HepG2 (cell line): ENCODE measurements around the gene TUBB4B. TPM values are rescaled to one million over a fixed set of nuclear protein-coding genes. Genes with fewer than 3 reads are reported as not detected.

Experiments
- FOXA3 ChIP-seq: IDR thresholded peaks from 2 replicates; pipeline ENCODE4 v1.6.1; 2016; ENCODE audit warnings: missing genetic modification reagents, missing compliant biosample characterization
- HDAC1 ChIP-seq: sonication (generic); formaldehyde crosslinking; IDR thresholded peaks from 2 replicates; pipeline ENCODE4 v1.5.1; 2020; ENCODE audit warnings: mild to moderate bottlenecking, missing genetic modification reagents
- HMGXB4 ChIP-seq, 2 experiments: sonication (generic) in 1 of 2; formaldehyde crosslinking in 1 of 2; IDR thresholded peaks; 2 replicates each; pipeline versions ENCODE4 v1.4.0 to v1.6.1; 2018 to 2020; ENCODE audit warnings: missing genetic modification reagents in 2 of 2, borderline replicate concordance in 1 of 2, low read depth in 1 of 2, mild to moderate bottlenecking in 1 of 2, missing biosample characterization in 1 of 2
- HNF4G ChIP-seq, 2 experiments: sonication (generic) in 1 of 2; formaldehyde crosslinking in 1 of 2; IDR thresholded peaks; 2 replicates each; pipeline versions ENCODE4 v1.4.0 to v1.6.1; 2011 to 2020; ENCODE audit warnings: borderline replicate concordance in 2 of 2, low read depth in 2 of 2, mild to moderate bottlenecking in 2 of 2, low read length in 1 of 2, missing genetic modification reagents in 1 of 2, moderate library complexity in 1 of 2
- MEF2D ChIP-seq: sonication (generic); formaldehyde crosslinking; IDR thresholded peaks from 2 replicates; pipeline ENCODE4 v1.5.1; 2020; ENCODE audit warnings: mild to moderate bottlenecking, missing genetic modification reagents
- MEIS2 ChIP-seq: sonication (generic); formaldehyde crosslinking; IDR thresholded peaks from 2 replicates; pipeline ENCODE4 v1.9.0; 2021; ENCODE audit warnings: mild to moderate bottlenecking, missing genetic modification reagents
- MTA1 ChIP-seq: sonication (generic); formaldehyde crosslinking; IDR thresholded peaks from 2 replicates; pipeline ENCODE4 v1.4.0; 2020; ENCODE audit warnings: missing genetic modification reagents, mild to moderate bottlenecking, borderline replicate concordance
- NONO ChIP-seq, 2 experiments: fragments of 450-650 bp in 1 of 2; sonication (generic) in 1 of 2; formaldehyde crosslinking in 1 of 2; IDR thresholded peaks in 1 of 2; conservative IDR thresholded peaks in 1 of 2; 2 replicates each; pipeline versions ENCODE4 v1.6.1 to v1.8.0; 2017 to 2022; ENCODE audit warnings: mild to moderate bottlenecking in 1 of 2, missing genetic modification reagents in 1 of 2, moderate library complexity in 1 of 2
- NR1H2 ChIP-seq: sonication (generic); formaldehyde crosslinking; IDR thresholded peaks from 2 replicates; pipeline ENCODE4 v1.8.1; 2022; ENCODE audit warnings: low read depth, missing genetic modification reagents, borderline replicate concordance
- NR3C1 ChIP-seq: sonication (generic); formaldehyde crosslinking; IDR thresholded peaks from 2 replicates; pipeline ENCODE4 v1.4.0; 2020; ENCODE audit warnings: missing genetic modification reagents
- SCMH1 ChIP-seq: sonication (generic); formaldehyde crosslinking; IDR thresholded peaks from 2 replicates; pipeline ENCODE4 v1.9.0; 2021; ENCODE audit warnings: missing genetic modification reagents, mild to moderate bottlenecking, borderline replicate concordance
- SNAI1 ChIP-seq: sonication (generic); formaldehyde crosslinking; IDR thresholded peaks from 2 replicates; pipeline ENCODE4 v1.5.0; 2020; ENCODE audit warnings: mild to moderate bottlenecking, missing genetic modification reagents, borderline replicate concordance
- SP4 ChIP-seq: sonication (generic); formaldehyde crosslinking; IDR thresholded peaks from 2 replicates; pipeline ENCODE4 v1.8.1; 2023; ENCODE audit warnings: mild to moderate bottlenecking, missing genetic modification reagents
- TBP ChIP-seq: sonication (generic); formaldehyde crosslinking; IDR thresholded peaks from 2 replicates; pipeline ENCODE4 v1.5.0; 2020; ENCODE audit warnings: missing genetic modification reagents
- THRA ChIP-seq: sonication (generic); formaldehyde crosslinking; IDR thresholded peaks from 2 replicates; pipeline ENCODE4 v1.4.0; 2020; ENCODE audit warnings: missing genetic modification reagents, borderline replicate concordance
- TIGD3 ChIP-seq: sonication (generic); formaldehyde crosslinking; IDR thresholded peaks from 2 replicates; pipeline ENCODE4 v1.5.1; 2020; ENCODE audit warnings: mild to moderate bottlenecking, missing genetic modification reagents, borderline replicate concordance
- XBP1 ChIP-seq: sonication (generic); formaldehyde crosslinking; IDR thresholded peaks from 2 replicates; pipeline ENCODE4 v1.5.0; 2020; ENCODE audit warnings: missing genetic modification reagents
- ZBTB38 ChIP-seq: sonication (generic); formaldehyde crosslinking; IDR thresholded peaks from 2 replicates; pipeline ENCODE4 v1.5.1; 2020; ENCODE audit warnings: mild to moderate bottlenecking, missing genetic modification reagents
- ZNF160 ChIP-seq: sonication (generic); formaldehyde crosslinking; IDR thresholded peaks from 2 replicates; pipeline ENCODE4 v1.8.0; 2022; ENCODE audit warnings: mild to moderate bottlenecking, inconsistent platforms, missing genetic modification reagents
- ZNF224 ChIP-seq: sonication (generic); formaldehyde crosslinking; IDR thresholded peaks from 2 replicates; pipeline ENCODE4 v1.5.0; 2020; ENCODE audit warnings: mild to moderate bottlenecking, missing genetic modification reagents
- polyA plus RNA-seq, 8 experiments: library from polyadenylated mRNA; depleted of rRNA in 3 of 8; stranded (reverse) in 7 of 8; unstranded in 1 of 8; fragments of >200 nt; fragmentation: Illumina TruSeq in 4 of 8; extraction: Trizol in 4 of 8; gene quantifications; 2 replicates each; pipeline versions ENCODE4 v1.2.1 to v1.2.3, GENCODE V29; 2011 to 2016; ENCODE audit warnings: low read depth in 4 of 8, missing spikeins in 1 of 8, mixed read lengths in 1 of 8; ENCODE audit not compliant: insufficient read depth in 1 of 8
- total RNA-seq, 5 experiments: library from RNA; depleted of rRNA; stranded (reverse); fragments of >200 nt; fragmentation: Illumina TruSeq; extraction: Trizol; gene quantifications; 2 replicates each; pipeline ENCODE4 v1.2.3, GENCODE V29; 2016; ENCODE audit warnings: low read depth in 1 of 5

Gene TUBB4B
- total and polyA plus RNA-seq, 2 of the 13 experiments (the other 11 are each of a cell fraction or from before 2014, with no cell fraction given) = 182 to 412 TPM

GRCh38 chr9:137242269-137243203 lies 1.4 kb downstream of the TUBB4B start (continued):
- TF ChIP-seq HNF4G (IDR thresholded peaks at IDR 0.05; ENCODE audit: borderline replicate concordance, low read depth, low read length) (no peak), HNF4G (CRISPR knock-in tag; IDR thresholded peaks at IDR 0.05; ENCODE audit: borderline replicate concordance, low read depth) (no peak), MEF2D (0 out of 2 replicates have a peak, but pooled peaks have one; percentile 25), MEIS2 (CRISPR knock-in tag) (no peak), HMGXB4 (CRISPR knock-in tag; IDR thresholded peaks at IDR 0.05; ENCODE audit: borderline replicate concordance in 1 of 2, low read depth in 1 of 2) (0 out of 4 replicates have a peak, but pooled peaks of 1 of the 2 experiments have one; percentile 5), ZNF160 (peak; percentile 5; the same call in 1 of the 2 replicates), TIGD3 (CRISPR knock-in tag) (peak; percentile 63; the same call in 1 of the 2 replicates), SP4 (CRISPR knock-in tag) (0 out of 2 replicates have a peak, but pooled peaks have one; percentile 38), FOXA3 (CRISPR knock-in tag) (peak; percentile 3; the same call in 1 of the 2 replicates), SCMH1 (CRISPR knock-in tag) (no peak), THRA (no peak), HDAC1 (no peak), XBP1 (CRISPR knock-in tag) (no peak), NR3C1 (CRISPR knock-in tag) (no peak), ZBTB38 (CRISPR knock-in tag) (peak; percentile 36; the same call in 1 of the 2 replicates), SNAI1 (no peak), NR1H2 (CRISPR knock-in tag) (0 out of 2 replicates have a peak, but pooled peaks have one; percentile 15), ZNF224 (0 out of 2 replicates have a peak, but pooled peaks have one; percentile 61), NONO (IDR thresholded peaks at IDR 0.05) (no peak), NONO (CRISPR knock-in tag; conservative IDR thresholded peaks at IDR 0.05) (0 out of 2 replicates have a peak, but pooled peaks have one; percentile 32), MTA1 (CRISPR knock-in tag) (0 out of 2 replicates have a peak, but pooled peaks have one; percentile 9), TBP (no peak)
